ENCODE data around the gene PTPRN2. TPM values are rescaled to one million over a fixed set of nuclear protein-coding genes. Genes with fewer than 3 reads are reported as not detected.

PTPRN2 gene
- total RNA-seq, 1 experiment from 2014 or later: 3.8 TPM

- DNase-seq: no peak
- no peak overlapping the region for H3K27ac ChIP-seq
- 0 out of 2 replicates have a peak, but pooled peaks cover 2% of the 10 kb centered on the region for H3K9me3 ChIP-seq (replicated peaks)
- no peaks in the 10 kb centered on the region; the same call in 1 of the 2 replicates for H3K4me1 ChIP-seq
- no peaks in the 10 kb centered on the region for H3K36me3 ChIP-seq
- H3K27me3 ChIP-seq: peaks cover 6% of the 10 kb centered on the region
- H3K4me3 ChIP-seq: no peak overlapping the region
These were observed 1068.4 kb downstream of the PTPRN2 start for GRCh38 chr7:157519246-157519645.

DNA sequence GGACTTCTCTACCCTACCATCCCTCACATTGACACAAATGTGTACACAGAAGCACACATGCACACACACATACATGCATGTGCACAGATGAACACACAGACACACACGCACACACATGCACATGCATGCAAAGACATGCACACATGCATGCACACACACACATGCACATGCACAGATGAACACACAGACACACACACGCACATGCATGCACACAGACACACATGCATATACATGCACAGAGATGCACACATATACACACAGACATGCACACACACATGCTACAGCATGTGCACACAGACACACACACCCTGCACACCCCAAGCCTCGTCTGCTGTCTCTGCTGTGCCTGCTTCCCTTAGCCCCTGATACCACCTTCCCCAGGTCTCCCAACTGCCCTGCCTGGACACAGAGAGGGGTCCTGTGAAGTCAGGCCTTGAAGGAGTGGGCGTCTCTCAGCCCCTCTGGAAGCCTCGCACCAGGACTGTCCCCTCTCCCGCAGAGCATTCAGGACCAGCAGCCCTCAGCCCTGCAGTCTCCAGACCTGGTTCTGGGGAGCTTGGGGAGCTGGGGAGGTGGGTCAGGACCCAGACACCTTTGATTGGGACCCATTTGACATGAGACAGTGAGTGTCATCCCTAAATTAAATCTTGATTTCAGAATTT, 1069.0 kb downstream of the PTPRN2 start:
- no peak for DNase-seq
- Histone ChIP-seq H3K4me3 (no peak overlapping the region), H3K9me3 (replicated peaks) (0 out of 2 replicates have a peak, but pooled peaks cover 2% of the 10 kb centered on the region), H3K36me3 (no peaks in the 10 kb centered on the region), H3K27me3 (peaks cover 6% of the 10 kb centered on the region), H3K4me1 (no peaks in the 10 kb centered on the region; the same call in 1 of the 2 replicates), H3K27ac (no peak overlapping the region)

DNA sequence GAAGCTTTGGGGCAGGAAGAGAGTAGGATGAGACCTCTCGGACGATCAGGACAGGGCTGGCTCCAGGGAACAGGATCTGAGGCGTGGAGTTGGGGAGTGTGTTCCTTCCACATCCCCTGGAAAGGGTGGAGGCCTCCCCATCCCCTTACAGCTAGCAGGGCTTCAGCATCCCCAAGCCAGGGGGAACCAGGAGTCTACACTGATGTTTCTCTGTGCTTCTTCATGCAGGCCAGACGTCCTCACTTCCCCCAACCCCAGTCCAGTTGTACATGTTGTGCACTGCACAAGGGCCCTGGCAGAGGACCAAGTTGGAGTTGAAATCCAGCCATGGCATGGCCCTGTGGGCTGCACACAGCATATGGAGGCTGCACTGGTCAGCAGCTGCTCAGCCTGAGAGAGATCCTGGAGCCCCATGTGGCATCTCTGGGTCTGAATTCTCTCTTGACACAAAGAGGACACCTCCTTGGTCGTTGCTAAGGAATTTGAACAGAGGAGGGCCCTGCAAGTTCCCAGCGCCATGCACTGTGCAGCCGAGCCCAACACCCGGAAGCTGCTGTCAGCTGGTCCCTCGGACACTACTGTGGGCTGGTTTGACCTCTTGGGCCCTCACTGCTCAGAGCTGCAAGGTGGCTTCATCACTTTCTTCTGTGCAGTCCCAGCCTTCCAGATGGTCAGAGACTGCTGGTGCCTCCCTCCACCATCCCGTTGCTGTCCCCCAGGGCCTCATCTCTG, 1069.7 kb downstream of the PTPRN2 start:
- Histone ChIP-seq H3K27ac (no peak overlapping the region), H3K36me3 (no peaks in the 10 kb centered on the region), H3K4me1 (no peaks in the 10 kb centered on the region; the same call in 1 of the 2 replicates), H3K27me3 (peaks cover 8% of the 10 kb centered on the region; the same call in 1 of the 2 replicates), H3K4me3 (no peak overlapping the region), H3K9me3 (replicated peaks) (0 out of 2 replicates have a peak, but pooled peaks cover 2% of the 10 kb centered on the region)
- DNase-seq: no peak

DNA sequence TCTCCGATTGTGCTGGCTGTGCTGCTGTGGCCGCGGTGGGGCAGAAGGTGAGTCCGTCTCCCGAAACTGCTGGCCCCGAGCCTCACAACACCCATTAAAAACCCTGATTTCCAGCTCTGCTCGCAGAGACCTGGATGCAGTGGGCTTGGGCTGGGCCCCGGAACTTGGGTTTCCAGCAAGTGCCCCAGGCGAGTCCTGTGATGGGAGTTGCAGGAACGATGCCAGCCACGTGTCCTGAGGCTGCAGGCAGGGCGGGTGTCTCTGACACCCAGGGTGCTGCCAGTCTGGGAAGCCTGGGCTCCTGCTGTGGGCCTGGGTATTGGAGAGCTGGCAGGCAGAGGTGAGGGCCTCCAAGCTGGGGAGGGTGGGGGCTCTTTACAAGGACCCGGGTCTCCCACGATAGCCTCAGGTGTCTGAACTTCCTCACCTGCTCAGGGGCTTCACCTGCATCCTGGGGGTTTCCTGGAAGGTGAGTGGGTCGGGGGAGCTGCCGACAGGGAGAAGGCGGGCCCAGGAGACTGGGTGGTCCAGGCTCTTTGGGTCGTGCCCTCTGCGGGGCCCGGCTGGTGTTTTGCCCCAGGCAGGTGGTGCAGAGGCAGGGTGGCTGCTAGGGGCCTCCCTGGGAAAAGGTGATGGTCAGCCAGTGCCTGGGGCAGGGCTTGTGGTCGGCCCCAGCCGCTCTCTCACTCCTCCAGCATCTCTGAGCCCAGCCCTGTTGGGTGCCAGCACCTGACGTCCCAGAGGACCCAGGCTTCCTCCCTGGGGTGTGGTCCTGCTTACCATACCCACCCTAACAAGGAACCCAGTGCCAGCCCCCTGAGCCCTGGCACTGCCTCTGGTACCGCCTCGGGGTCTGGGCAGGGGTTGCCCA, 1070.5 kb downstream of the PTPRN2 start:
- 0 out of 2 replicates have a peak, but pooled peaks cover 2% of the 10 kb centered on the region for H3K9me3 ChIP-seq (replicated peaks)
- H3K27ac ChIP-seq: no peak overlapping the region
- H3K4me1 ChIP-seq: no peaks in the 10 kb centered on the region; the same call in 1 of the 2 replicates
- peaks cover 8% of the 10 kb centered on the region; the same call in 1 of the 2 replicates for H3K27me3 ChIP-seq
- H3K36me3 ChIP-seq: no peaks in the 10 kb centered on the region
- DNase-seq: no peak
- H3K4me3 ChIP-seq: no peak overlapping the region

DNA sequence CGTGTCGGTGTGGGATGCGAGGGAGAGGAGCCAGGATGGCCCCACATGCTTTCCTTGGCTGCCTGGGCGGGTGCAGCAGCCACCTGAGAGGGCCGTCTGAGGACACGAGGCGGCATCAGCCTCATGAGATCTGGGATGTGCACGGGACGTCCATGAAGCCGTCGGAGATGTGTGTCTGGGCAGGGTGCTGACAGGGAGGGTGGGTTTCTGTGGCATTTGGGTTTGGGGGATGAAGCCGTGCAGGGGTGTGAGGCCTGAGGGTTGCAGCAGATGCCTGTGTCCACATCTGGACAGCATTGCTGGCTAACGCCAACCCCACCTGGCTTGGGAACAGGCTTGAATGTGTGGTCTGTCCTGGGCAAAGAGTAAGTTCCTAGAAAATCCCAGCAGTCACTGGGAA, 1071.3 kb downstream of the PTPRN2 start:
- Histone ChIP-seq H3K27ac (no peak overlapping the region), H3K9me3 (replicated peaks) (0 out of 2 replicates have a peak, but pooled peaks cover 2% of the 10 kb centered on the region), H3K36me3 (no peaks in the 10 kb centered on the region), H3K27me3 (peaks cover 8% of the 10 kb centered on the region; the same call in 1 of the 2 replicates), H3K4me1 (no peaks in the 10 kb centered on the region; the same call in 1 of the 2 replicates), H3K4me3 (no peak overlapping the region)
- no peak for DNase-seq

DNA sequence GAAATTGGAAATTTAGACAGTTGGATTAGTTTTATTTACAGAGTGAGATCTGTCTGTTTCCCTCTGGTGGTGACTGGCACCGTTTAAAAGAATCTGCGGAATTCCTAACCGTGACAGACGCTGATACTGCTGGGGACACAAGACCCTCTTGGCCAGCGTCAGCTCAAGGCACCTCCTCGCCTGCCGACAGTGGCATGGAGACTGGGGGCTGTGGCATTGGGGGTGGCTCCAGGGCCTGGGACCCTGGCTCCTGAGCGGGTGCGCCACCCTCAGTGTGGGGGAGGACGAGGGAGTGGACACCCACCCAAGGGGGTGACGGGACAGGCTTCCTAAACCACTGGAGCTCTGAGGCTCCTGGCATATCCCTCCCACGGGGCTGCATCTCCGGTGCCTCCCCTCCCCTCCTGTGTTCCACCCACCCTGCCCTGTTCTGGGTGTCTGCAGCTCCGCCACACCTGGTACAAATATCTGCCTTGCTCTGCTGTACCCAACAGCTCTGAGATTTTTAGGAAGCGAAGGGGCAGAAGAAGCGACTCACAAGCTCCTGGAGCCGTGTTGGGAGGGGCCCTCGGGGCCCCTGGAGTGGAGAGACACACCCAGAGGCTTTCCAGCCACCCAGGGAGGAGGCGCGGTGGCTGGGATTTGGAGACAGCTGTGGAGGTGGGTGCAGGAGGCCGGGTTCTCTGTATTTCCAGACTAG, 1072.1 kb downstream of the PTPRN2 start:
- Histone ChIP-seq H3K27me3 (peaks cover 8% of the 10 kb centered on the region; the same call in 1 of the 2 replicates), H3K9me3 (replicated peaks) (0 out of 2 replicates have a peak, but pooled peaks cover 2% of the 10 kb centered on the region), H3K4me3 (no peak overlapping the region), H3K4me1 (no peaks in the 10 kb centered on the region; the same call in 1 of the 2 replicates), H3K36me3 (no peaks in the 10 kb centered on the region), H3K27ac (no peak overlapping the region)
- peak; percentile 51 to 53 for DNase-seq

- Histone ChIP-seq H3K27ac (no peak overlapping the region), H3K36me3 (no peaks in the 10 kb centered on the region), H3K9me3 (replicated peaks) (0 out of 2 replicates have a peak, but pooled peaks cover 2% of the 10 kb centered on the region), H3K27me3 (peaks cover 8% of the 10 kb centered on the region; the same call in 1 of the 2 replicates), H3K4me1 (no peaks in the 10 kb centered on the region; the same call in 1 of the 2 replicates), H3K4me3 (no peak overlapping the region)
- DNase-seq: no peak
These were observed 1072.9 kb downstream of the PTPRN2 start for GRCh38 chr7:157514746-157515145.

GRCh38 chr7:157514306-157514705, 1073.3 kb downstream of the PTPRN2 start:
- Histone ChIP-seq H3K4me3 (no peak overlapping the region), H3K4me1 (no peaks in the 10 kb centered on the region; the same call in 1 of the 2 replicates), H3K27me3 (peaks cover 7% of the 10 kb centered on the region; the same call in 1 of the 2 replicates), H3K36me3 (no peaks in the 10 kb centered on the region), H3K27ac (no peak overlapping the region), H3K9me3 (replicated peaks) (0 out of 2 replicates have a peak, but pooled peaks cover 2% of the 10 kb centered on the region)
- no peak for DNase-seq

DNA sequence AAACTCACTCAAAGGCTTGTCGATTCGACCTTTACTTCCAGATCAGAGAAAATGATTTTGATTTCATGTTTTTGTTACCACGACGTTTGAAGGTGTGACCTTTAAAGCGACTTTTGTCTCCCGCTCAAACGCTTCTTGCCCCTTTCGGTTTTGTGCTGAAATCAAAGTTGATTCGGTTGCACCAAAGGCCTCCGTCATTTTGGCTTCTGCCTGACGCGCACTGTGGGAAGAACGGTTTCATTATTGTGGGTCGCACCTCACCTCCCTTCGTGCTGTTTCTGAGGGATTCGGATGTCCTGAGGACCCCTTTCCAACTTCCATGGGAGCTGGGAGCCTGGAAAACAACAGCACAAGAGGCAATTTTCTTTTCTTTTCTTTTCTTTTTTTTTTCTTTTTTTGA, 1073.9 kb downstream of the PTPRN2 start:
- 0 out of 2 replicates have a peak, but pooled peaks cover 2% of the 10 kb centered on the region for H3K9me3 ChIP-seq (replicated peaks)

GRCh38 chr7:157513162-157513621, 1074.4 kb downstream of the PTPRN2 start:
- H3K27me3 ChIP-seq: peaks cover 10% of the 10 kb centered on the region; the same call in 1 of the 2 replicates
- H3K27ac ChIP-seq: no peak overlapping the region
- H3K36me3 ChIP-seq: no peaks in the 10 kb centered on the region
- no peaks in the 10 kb centered on the region; the same call in 1 of the 2 replicates for H3K4me1 ChIP-seq
- H3K4me3 ChIP-seq: no peak overlapping the region
- 0 out of 2 replicates have a peak, but pooled peaks cover 2% of the 10 kb centered on the region for H3K9me3 ChIP-seq (replicated peaks)
- no peak for DNase-seq

More for the DNA sequence above, 1073.9 kb downstream of the PTPRN2 start:
- no peak for DNase-seq
- Histone ChIP-seq H3K36me3 (no peaks in the 10 kb centered on the region), H3K27me3 (peaks cover 6% of the 10 kb centered on the region; the same call in 1 of the 2 replicates), H3K27ac (no peak overlapping the region), H3K4me3 (no peak overlapping the region), H3K4me1 (no peaks in the 10 kb centered on the region; the same call in 1 of the 2 replicates)

DNA sequence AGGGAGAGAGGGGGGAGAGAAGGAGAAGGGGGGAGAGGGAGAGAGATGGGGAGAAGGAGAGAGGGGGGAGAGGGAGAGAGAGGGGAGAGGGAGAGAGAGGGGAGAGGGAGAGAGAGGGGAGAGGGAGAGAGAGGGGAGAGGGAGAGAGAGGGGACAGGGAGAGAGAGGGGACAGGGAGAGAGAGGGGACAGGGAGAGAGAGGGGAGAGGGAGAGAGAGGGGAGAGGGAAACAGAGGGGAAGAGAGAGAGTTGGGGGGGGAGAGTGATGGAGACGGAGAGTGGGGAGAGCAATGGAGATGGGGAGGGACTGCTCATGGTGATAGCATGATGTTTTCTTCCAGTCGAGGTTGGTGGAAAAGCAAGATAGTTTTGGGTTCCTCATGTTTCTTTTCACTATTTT, 1078.4 kb downstream of the PTPRN2 start:
- Histone ChIP-seq H3K4me3 (no peak overlapping the region), H3K36me3 (no peaks in the 10 kb centered on the region), H3K9me3 (replicated peaks) (no peaks in the 10 kb centered on the region), H3K27ac (no peak overlapping the region), H3K27me3 (peaks cover 13% of the 10 kb centered on the region; the same call in 1 of the 2 replicates), H3K4me1 (no peaks in the 10 kb centered on the region)
- DNase-seq: no peak

GRCh38 chr7:157508477-157508881, 1079.1 kb downstream of the PTPRN2 start:
- Histone ChIP-seq H3K9me3 (replicated peaks) (no peaks in the 10 kb centered on the region), H3K4me1 (no peaks in the 10 kb centered on the region), H3K4me3 (no peak overlapping the region), H3K27me3 (peaks cover 13% of the 10 kb centered on the region; the same call in 1 of the 2 replicates), H3K36me3 (no peaks in the 10 kb centered on the region), H3K27ac (no peak overlapping the region)
- DNase-seq: no peak

GRCh38 chr7:157507987-157508386, 1079.6 kb downstream of the PTPRN2 start:
- Histone ChIP-seq H3K27ac (no peak overlapping the region), H3K4me1 (no peaks in the 10 kb centered on the region), H3K4me3 (no peak overlapping the region), H3K27me3 (peaks cover 11% of the 10 kb centered on the region; the same call in 1 of the 2 replicates), H3K9me3 (replicated peaks) (no peaks in the 10 kb centered on the region), H3K36me3 (no peaks in the 10 kb centered on the region)
- DNase-seq: no peak
